HG02943 (cell line): ENCODE measurements around the gene SLC6A19.

Experiments
- ATAC-seq: cut with Tn5 transposase; IDR thresholded peaks from one replicate; pipeline ENCODE4 v1.9.1; 2021; ENCODE audit warnings: mild to moderate bottlenecking, low read depth, moderate library complexity; ENCODE audit not compliant: unreplicated experiment

Gene SLC6A19

GRCh38 chr5:1206521-1207412, 5.4 kb downstream of the SLC6A19 start:
- ATAC-seq: no peak

- ATAC-seq: no peak
Observed at GRCh38 chr5:1207555-1207954, 6.2 kb downstream of the SLC6A19 start.

GRCh38 chr5:1208221-1208742, 6.9 kb downstream of the SLC6A19 start:
- no peak for ATAC-seq

GRCh38 chr5:1208743-1209488, 7.5 kb downstream of the SLC6A19 start:
- no peak for ATAC-seq

GRCh38 chr5:1209489-1209852, 8.1 kb downstream of the SLC6A19 start:
- ATAC-seq: no peak

GRCh38 chr5:1209896-1210776, 8.7 kb downstream of the SLC6A19 start:
- ATAC-seq: no peak

- no peak for ATAC-seq
Observed at GRCh38 chr5:1210832-1211251, 9.4 kb downstream of the SLC6A19 start.

GRCh38 chr5:1211701-1212100, 10.3 kb downstream of the SLC6A19 start:
- no peak for ATAC-seq

GRCh38 chr5:1212271-1212670, 10.9 kb downstream of the SLC6A19 start:
- no peak for ATAC-seq

- no peak for ATAC-seq
Observed at GRCh38 chr5:1212881-1213280, 11.5 kb downstream of the SLC6A19 start.

- ATAC-seq: no peak
Observed at GRCh38 chr5:1213508-1214162, 12.2 kb downstream of the SLC6A19 start.

- no peak for ATAC-seq
Observed at GRCh38 chr5:1214163-1214935, 13.0 kb downstream of the SLC6A19 start.

GRCh38 chr5:1214936-1215220, 13.5 kb downstream of the SLC6A19 start:
- ATAC-seq: no peak

GRCh38 chr5:1215320-1216096, 14.1 kb downstream of the SLC6A19 start:
- no peak for ATAC-seq

- ATAC-seq: no peak
Observed at GRCh38 chr5:1216211-1216917, 15.0 kb downstream of the SLC6A19 start.

- no peak for ATAC-seq
Observed at GRCh38 chr5:1216918-1217295, 15.5 kb downstream of the SLC6A19 start.

GRCh38 chr5:1217596-1218206, 16.3 kb downstream of the SLC6A19 start:
- ATAC-seq: no peak
